ENCODE measurements around the gene SYNJ1.

SYNJ1 gene

GRCh38 chr21:32595431-32595830 lies 132.4 kb downstream of the SYNJ1 start:
- in situ Hi-C loops (cut with HindIII; ENCODE audit: low sequenced_read_pairs): no loop called here
- no peak for TF ChIP-seq CTCF (IDR thresholded peaks at IDR 0.05; ENCODE audit: low read depth, low read length, missing control alignments)
- DNase-seq (ENCODE audit: low read depth): no peak
- H3K4me3 ChIP-seq (ENCODE audit: low read depth, low read length): no peak overlapping the region

GRCh38 chr21:32593690-32594089 lies 134.1 kb downstream of the SYNJ1 start:
- no peak overlapping the region for H3K4me3 ChIP-seq (ENCODE audit: low read depth, low read length)
- TF ChIP-seq CTCF (IDR thresholded peaks at IDR 0.05; ENCODE audit: low read depth, low read length, missing control alignments): no peak
- DNase-seq (ENCODE audit: low read depth): no peak
- in situ Hi-C loops (cut with HindIII; ENCODE audit: low sequenced_read_pairs): no loop called here

- no peak overlapping the region for H3K4me3 ChIP-seq (ENCODE audit: low read depth, low read length)
- TF ChIP-seq CTCF (IDR thresholded peaks at IDR 0.05; ENCODE audit: low read depth, low read length, missing control alignments): no peak
- in situ Hi-C loops (cut with HindIII; ENCODE audit: low sequenced_read_pairs): no loop called here
- DNase-seq (ENCODE audit: low read depth): no peak
Measured at GRCh38 chr21:32592929-32593502, 134.8 kb downstream of the SYNJ1 start.

GRCh38 chr21:32590130-32590529 lies 137.7 kb downstream of the SYNJ1 start:
- in situ Hi-C loops (cut with HindIII; ENCODE audit: low sequenced_read_pairs): no loop called here
- TF ChIP-seq CTCF (IDR thresholded peaks at IDR 0.05; ENCODE audit: low read depth, low read length, missing control alignments): no peak
- no peak overlapping the region for H3K4me3 ChIP-seq (ENCODE audit: low read depth, low read length)
- no peak for DNase-seq (ENCODE audit: low read depth)

GRCh38 chr21:32587651-32588050 lies 140.2 kb downstream of the SYNJ1 start:
- H3K4me3 ChIP-seq (ENCODE audit: low read depth, low read length): no peak overlapping the region
- no peak for DNase-seq (ENCODE audit: low read depth)
- TF ChIP-seq CTCF (IDR thresholded peaks at IDR 0.05; ENCODE audit: low read depth, low read length, missing control alignments): no peak
- in situ Hi-C loops (cut with HindIII; ENCODE audit: low sequenced_read_pairs): no loop called here

GRCh38 chr21:32587120-32587519 lies 140.7 kb downstream of the SYNJ1 start:
- no peak for TF ChIP-seq CTCF (IDR thresholded peaks at IDR 0.05; ENCODE audit: low read depth, low read length, missing control alignments)
- no peak overlapping the region for H3K4me3 ChIP-seq (ENCODE audit: low read depth, low read length)
- in situ Hi-C loops (cut with HindIII; ENCODE audit: low sequenced_read_pairs): no loop called here
- DNase-seq (ENCODE audit: low read depth): no peak

- H3K4me3 ChIP-seq (ENCODE audit: low read depth, low read length): no peak overlapping the region
- no peak for DNase-seq (ENCODE audit: low read depth)
- in situ Hi-C loops (cut with HindIII; ENCODE audit: low sequenced_read_pairs): no loop called here
- no peak for TF ChIP-seq CTCF (IDR thresholded peaks at IDR 0.05; ENCODE audit: low read depth, low read length, missing control alignments)
Measured at GRCh38 chr21:32585970-32586369, 141.8 kb downstream of the SYNJ1 start.
